Activated B cell treated with CpG ODN at 0.5 μM for 24 hours (primary cell): ENCODE measurements around the gene MYADML2. TPM values are rescaled to one million over a fixed set of nuclear protein-coding genes. Genes with fewer than 3 reads are reported as not detected.
A peak's percentile ranks its signal among the peaks of the same experiment; 100 is the strongest.

ENCODE experiments used
- ATAC-seq: fragments of 200-7000 bp; cut with Tn5 transposase; one replicate; pipeline ENCODE4 v1.10.0; 2021; ENCODE audit warnings: low read depth, mild to moderate bottlenecking, moderate library complexity
- CTCF ChIA-PET: fragments of 350-600 bp; sonication (Branson Sonifier 250); formaldehyde crosslinking; loops from one replicate; lab custom pipeline; 2021; ENCODE audit warnings: antibody characterized with exemption; lab: Charles Lee
- POLR2A ChIA-PET: fragments of 350-600 bp; sonication (Branson Sonifier 250); formaldehyde crosslinking; loops from one replicate; lab custom pipeline; 2021; ENCODE audit warnings: antibody characterized with exemption; lab: Charles Lee
- DNase-seq: peaks from one replicate; pipeline ENCODE4 v3.0.0; 2022
- H3K27ac Mint-ChIP-seq: one replicate; pipeline ENCODE4 v1.8.0; 2020; ENCODE audit warnings: mixed read lengths
- H3K27me3 Mint-ChIP-seq: one replicate; pipeline ENCODE4 v1.8.0; 2021; ENCODE audit warnings: mixed read lengths
- H3K36me3 Mint-ChIP-seq: one replicate; pipeline ENCODE4 v1.8.0; 2021; ENCODE audit warnings: low read depth, mixed read lengths
- H3K4me1 Mint-ChIP-seq: one replicate; pipeline ENCODE4 v1.8.0; 2021; ENCODE audit warnings: mixed read lengths
- H3K4me3 Mint-ChIP-seq: one replicate; pipeline ENCODE4 v1.8.0; 2020; ENCODE audit warnings: mild to moderate bottlenecking, mixed read lengths
- H3K9me3 Mint-ChIP-seq: one replicate; pipeline ENCODE4 v1.8.0; 2020; ENCODE audit warnings: mixed read lengths
- intact Hi-C: fragments of 100-400 bp; cut with micrococcal nuclease; formaldehyde crosslinking; loops from one replicate; pipeline ENCODE4 v1.15.1; 2024
- total RNA-seq: library from RNA; stranded (reverse); gene quantifications from 2 replicates; pipeline ENCODE4 v1.2.3, GENCODE V29; 2022
- TF ChIP-seq, protein P1 (sequence below): fragments of 200-600 bp; IDR thresholded peaks from one replicate; pipeline ENCODE4 v1.8.0; 2022; ENCODE audit warnings: antibody characterized with exemption, mild to moderate bottlenecking

The MYADML2 gene
- total RNA-seq, 1 donor from 2014 or later: not detected

DNA sequence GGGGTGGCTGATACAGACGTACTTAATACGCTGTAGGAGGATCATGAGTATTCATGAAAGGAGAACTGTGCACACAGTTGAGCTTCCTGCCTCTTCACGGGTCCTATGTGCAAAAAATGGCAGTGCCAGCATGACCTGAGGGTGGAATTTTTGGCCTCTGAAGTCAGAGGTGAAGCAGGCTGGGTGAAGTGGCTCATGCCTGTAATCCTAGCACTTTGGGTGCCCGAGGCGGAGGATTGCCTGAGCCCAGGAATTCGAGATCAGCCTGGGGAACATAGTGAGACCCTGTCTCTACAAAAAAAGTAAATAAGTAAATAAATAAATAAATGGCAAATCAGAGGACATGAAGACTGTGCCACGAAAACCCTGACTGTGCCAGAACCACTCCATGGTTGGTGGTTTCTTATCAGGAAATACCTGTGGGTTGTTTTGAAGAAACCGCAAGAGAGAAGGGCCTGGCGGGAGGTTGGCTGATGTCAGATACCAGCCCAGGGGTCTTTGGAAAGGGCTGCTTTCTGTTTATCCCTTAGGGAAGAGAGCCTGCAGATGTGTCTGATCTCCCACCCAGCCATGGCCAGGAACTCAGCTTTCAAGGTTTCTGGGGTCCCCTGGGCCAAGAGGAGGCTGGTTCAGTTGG lies 33.8 kb upstream of the MYADML2 start:
- ChIA-PET POLR2A (interaction anchor here (0.9 kb wide), 1 partner anchor 42 kb away, joined by 3 read pairs; the partner anchor contains the start of genes CENPX and LRRC45), CTCF (no interaction called here)
- H3K36me3 Mint-ChIP-seq: peaks cover 37% of the 10 kb centered on the region
- H3K9me3 Mint-ChIP-seq: no peaks in the 10 kb centered on the region
- peaks cover 39% of the 10 kb centered on the region for H3K4me1 Mint-ChIP-seq
- DNase-seq: no peak
- no peak for ATAC-seq
- TF ChIP-seq, protein P1, sequence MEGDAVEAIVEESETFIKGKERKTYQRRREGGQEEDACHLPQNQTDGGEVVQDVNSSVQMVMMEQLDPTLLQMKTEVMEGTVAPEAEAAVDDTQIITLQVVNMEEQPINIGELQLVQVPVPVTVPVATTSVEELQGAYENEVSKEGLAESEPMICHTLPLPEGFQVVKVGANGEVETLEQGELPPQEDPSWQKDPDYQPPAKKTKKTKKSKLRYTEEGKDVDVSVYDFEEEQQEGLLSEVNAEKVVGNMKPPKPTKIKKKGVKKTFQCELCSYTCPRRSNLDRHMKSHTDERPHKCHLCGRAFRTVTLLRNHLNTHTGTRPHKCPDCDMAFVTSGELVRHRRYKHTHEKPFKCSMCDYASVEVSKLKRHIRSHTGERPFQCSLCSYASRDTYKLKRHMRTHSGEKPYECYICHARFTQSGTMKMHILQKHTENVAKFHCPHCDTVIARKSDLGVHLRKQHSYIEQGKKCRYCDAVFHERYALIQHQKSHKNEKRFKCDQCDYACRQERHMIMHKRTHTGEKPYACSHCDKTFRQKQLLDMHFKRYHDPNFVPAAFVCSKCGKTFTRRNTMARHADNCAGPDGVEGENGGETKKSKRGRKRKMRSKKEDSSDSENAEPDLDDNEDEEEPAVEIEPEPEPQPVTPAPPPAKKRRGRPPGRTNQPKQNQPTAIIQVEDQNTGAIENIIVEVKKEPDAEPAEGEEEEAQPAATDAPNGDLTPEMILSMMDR: no peak
- H3K27ac Mint-ChIP-seq: no peak overlapping the region
- no peak overlapping the region for H3K4me3 Mint-ChIP-seq
- intact Hi-C loops: no loop called here
- no peaks in the 10 kb centered on the region for H3K27me3 Mint-ChIP-seq

DNA sequence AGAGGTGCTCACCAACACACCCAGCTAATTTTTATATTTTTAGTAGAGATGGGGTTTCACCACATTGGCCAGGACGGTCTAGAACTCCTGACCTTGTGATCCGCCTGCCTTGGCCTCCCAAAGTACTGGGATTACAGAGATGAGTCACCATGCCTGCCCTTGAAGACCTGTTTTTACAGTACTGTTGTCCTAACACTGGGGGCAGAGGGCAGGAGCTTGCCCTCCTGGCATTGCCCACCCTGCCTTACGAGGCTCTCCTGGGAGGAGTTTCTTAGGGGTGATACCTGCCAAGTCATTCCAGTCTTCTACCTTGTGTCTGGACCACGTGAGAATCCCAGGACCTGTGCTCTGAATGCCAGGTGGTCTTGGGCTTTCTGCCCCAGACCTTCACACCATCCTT lies 33.1 kb upstream of the MYADML2 start:
- Mint-ChIP-seq H3K9me3 (no peaks in the 10 kb centered on the region), H3K27ac (no peak overlapping the region), H3K4me3 (peak overlapping the region; percentile 19), H3K4me1 (peaks cover 39% of the 10 kb centered on the region), H3K27me3 (no peaks in the 10 kb centered on the region), H3K36me3 (peaks cover 30% of the 10 kb centered on the region)
- TF ChIP-seq, protein P1: no peak
- ATAC-seq: no peak
- POLR2A ChIA-PET: interaction anchor here (0.6 kb wide), 1 partner anchor 12 kb away, joined by 6 read pairs; no protein-coding TSS in a partner anchor
- CTCF ChIA-PET: no interaction called here
- intact Hi-C loops: no loop called here
- DNase-seq: no peak

DNA sequence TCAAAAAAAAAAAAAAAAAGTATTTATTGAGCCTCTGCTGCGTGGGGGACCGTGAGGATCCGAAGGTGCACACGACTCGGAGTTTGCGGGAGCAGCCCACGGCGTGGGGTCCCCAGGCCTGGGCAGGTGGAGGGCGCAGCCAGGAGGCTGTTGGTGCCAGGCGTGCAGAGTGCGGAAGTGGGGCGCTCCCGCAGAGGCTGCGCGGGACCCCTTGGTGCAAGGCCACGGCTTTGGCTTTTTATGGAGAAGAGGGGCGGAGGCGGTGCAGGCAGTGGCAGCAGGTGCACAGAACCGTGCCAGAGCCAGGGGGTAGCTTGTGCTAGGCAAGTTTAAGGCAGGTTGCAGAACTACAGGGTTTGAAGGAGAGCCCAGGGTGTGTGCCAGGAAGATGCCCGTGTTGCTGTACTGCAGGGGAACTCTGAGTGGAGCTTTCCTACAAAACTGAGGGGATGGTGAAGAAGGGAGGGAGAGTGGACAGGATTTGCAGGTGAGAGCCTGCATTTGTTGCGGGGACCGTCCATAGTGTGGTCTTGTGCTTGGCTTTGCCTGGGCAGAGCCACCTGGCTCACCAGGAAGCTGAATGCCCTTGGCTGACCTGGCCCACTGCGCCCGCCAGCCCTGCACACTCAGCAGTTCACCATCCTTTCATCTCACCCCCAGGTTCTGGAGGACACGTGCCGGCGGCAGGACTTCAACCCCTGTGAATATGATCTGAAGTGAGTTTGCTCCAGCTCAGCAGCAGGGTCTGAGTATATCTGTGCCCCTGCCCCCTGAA lies 31.7 kb upstream of the MYADML2 start:
- ChIA-PET CTCF (interaction anchor here (1.0 kb wide), 1 partner anchor 19 kb away, joined by 3 read pairs; no protein-coding TSS in a partner anchor), POLR2A (interaction anchor here (0.5 to 2.3 kb wide), 9 partner anchors 11 to 267 kb away, joined by 3 to 20 read pairs (median 4); partner anchors contain the start of genes DCXR, MAFG and PPP1R27)
- H3K36me3 Mint-ChIP-seq: peaks cover 23% of the 10 kb centered on the region
- TF ChIP-seq, protein P1: no peak
- no peaks in the 10 kb centered on the region for H3K9me3 Mint-ChIP-seq
- peak overlapping the region; percentile 75 for H3K4me3 Mint-ChIP-seq
- no peaks in the 10 kb centered on the region for H3K27me3 Mint-ChIP-seq
- H3K4me1 Mint-ChIP-seq: peaks cover 36% of the 10 kb centered on the region
- intact Hi-C loops: loop anchor here (5.0 kb wide), 1 partner anchor 59 kb away; the partner anchor contains the start of gene DCXR
- DNase-seq (no peak), ATAC-seq (no peak)
- H3K27ac Mint-ChIP-seq: peak overlapping the region; percentile 70

DNA sequence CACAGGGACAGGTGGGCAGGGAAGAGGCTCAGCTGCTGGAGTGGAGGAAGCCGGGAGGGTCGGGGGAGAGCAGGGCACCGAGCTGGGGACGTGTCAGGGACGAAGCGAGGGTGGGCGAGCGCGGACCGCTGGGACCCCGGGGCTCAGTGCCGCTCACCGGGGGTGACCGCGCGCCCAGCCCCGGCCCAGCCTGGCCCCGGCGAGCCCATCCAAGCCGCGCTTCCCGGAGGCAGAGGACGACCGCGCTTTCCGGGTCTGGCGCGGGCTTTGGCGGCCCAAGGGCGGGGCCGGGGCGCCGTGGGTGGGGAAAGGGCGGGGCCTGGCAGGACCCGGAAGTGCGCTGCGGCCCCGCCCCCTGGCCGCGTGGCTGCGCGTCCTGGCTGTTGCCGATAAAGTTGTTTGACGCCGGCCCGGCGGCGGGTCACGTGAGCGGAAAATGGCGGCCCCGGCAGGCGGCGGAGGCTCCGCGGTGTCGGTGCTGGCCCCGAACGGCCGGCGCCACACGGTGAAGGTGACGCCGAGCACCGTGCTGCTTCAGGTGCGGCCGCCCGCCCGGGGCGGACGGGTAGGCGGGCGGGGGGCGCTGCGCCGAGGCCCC lies 30.3 kb upstream of the MYADML2 start, which contains the start of gene ASPSCR1:
Gene ASPSCR1, plus strand, starts transcription at position 419 of the 598 bp plus-strand sequence. Its CDS starts 18 bp downstream, at position 437.
- Mint-ChIP-seq H3K27me3 (no peaks in the 10 kb centered on the region), H3K27ac (peak within 1 kb of the TSS; percentile 93), H3K4me3 (peak within 1 kb of the TSS; percentile 95), H3K9me3 (no peaks in the 10 kb centered on the region), H3K4me1 (peaks cover 26% of the 10 kb centered on the region), H3K36me3 (peaks cover 16% of the 10 kb centered on the region)
- intact Hi-C loops: loop anchor here (1.0 to 5.0 kb wide), 6 partner anchors 9 to 121 kb away; partner anchors contain the start of genes DCXR, FASN, LRRC45 and MAFG
- DNase-seq (peak; percentile 94), ATAC-seq (peak; percentile 92)
- TF ChIP-seq, protein P1: no peak
- CTCF ChIA-PET: interaction anchor here (1.1 to 2.0 kb wide), 2 partner anchors 11 to 18 kb away, joined by 3 to 9 read pairs; no protein-coding TSS in a partner anchor
- POLR2A ChIA-PET: interaction anchor here (0.9 to 2.3 kb wide), 8 partner anchors 9 to 104 kb away, joined by 3 to 20 read pairs (median 4); partner anchors contain the start of genes DCXR and MAFG
